H1 (cell line): ENCODE data around the gene FAR2.

ENCODE experiments used
- BRCA1 ChIP-seq: IDR thresholded peaks from 2 replicates; pipeline ENCODE4 v1.6.1; 2012; ENCODE audit warnings: low read depth, low read length, improper control_type of control experiment
- CBX5 ChIP-seq: fragments of 300-800, 300-1000 bp; sonication (generic); IDR thresholded peaks from 2 replicates; pipeline ENCODE4 v1.7.1; 2016; ENCODE audit warnings: antibody characterized with exemption, low read length, low read depth
- CTCF ChIP-seq, 3 experiments: IDR thresholded peaks; 1 replicate in 2 of 3; 2 replicates in 1 of 3; pipeline versions ENCODE4 v1.5.1 to v1.6.1; 2011; ENCODE audit warnings: low read length in 3 of 3, mild to moderate bottlenecking in 3 of 3, inconsistent platforms in 2 of 3, low read depth in 1 of 3, moderate library complexity in 1 of 3; ENCODE audit not compliant: insufficient read depth in 1 of 3; ENCODE audit errors: control extremely low read depth in 1 of 3
- KDM1A ChIP-seq: fragments of 200-600, 300-600 bp; sonication (generic); IDR thresholded peaks from 2 replicates; pipeline ENCODE4 v1.7.1; 2016; ENCODE audit warnings: mild to moderate bottlenecking, low read length, borderline replicate concordance
- MAFK ChIP-seq: IDR thresholded peaks from 2 replicates; pipeline ENCODE4 v1.6.1; 2012; ENCODE audit warnings: low read depth, mild to moderate bottlenecking, improper control_type of control experiment, low read length
- MAX ChIP-seq: IDR thresholded peaks from 2 replicates; pipeline ENCODE4 v1.6.1; 2012; ENCODE audit warnings: inconsistent platforms
- NANOG ChIP-seq: IDR thresholded peaks from 2 replicates; pipeline ENCODE4 v1.6.1; 2011; ENCODE audit warnings: low read length, low read depth, mild to moderate bottlenecking, inconsistent platforms; ENCODE audit not compliant: insufficient read depth, poor library complexity, severe bottlenecking
- RAD21 ChIP-seq, 2 experiments: IDR thresholded peaks in 1 of 2; conservative IDR thresholded peaks in 1 of 2; 2 replicates each; pipeline ENCODE4 v1.6.1; 2011; ENCODE audit warnings: low read depth in 2 of 2, low read length in 2 of 2, improper control_type of control experiment in 1 of 2, inconsistent platforms in 1 of 2, mild to moderate bottlenecking in 1 of 2, moderate library complexity in 1 of 2
- SP2 ChIP-seq: IDR thresholded peaks from 2 replicates; pipeline ENCODE4 v1.6.1; 2012; ENCODE audit warnings: mild to moderate bottlenecking, low read length, inconsistent platforms
- SP4 ChIP-seq: IDR thresholded peaks from 2 replicates; pipeline ENCODE4 v1.6.1; 2012; ENCODE audit warnings: low read length, inconsistent platforms
- YY1 ChIP-seq: IDR thresholded peaks from 2 replicates; pipeline ENCODE4 v1.6.1; 2011; ENCODE audit warnings: low read depth, mild to moderate bottlenecking, low read length

GRCh38 chr12:29167445-29167844 is 18.4 kb downstream of the FAR2 start:
- TF ChIP-seq CTCF (IDR thresholded peaks at IDR 0.05; ENCODE audit: control extremely low read depth in 1 of 3, insufficient read depth in 1 of 3, low read depth in 1 of 3, low read length in 3 of 3) = no peak
- no peak for TF ChIP-seq NANOG
- no peak for TF ChIP-seq SP2
- no peak for TF ChIP-seq RAD21 (IDR thresholded peaks at IDR 0.05 in 1 of 2, conservative IDR thresholded peaks at IDR 0.05 in 1 of 2; ENCODE audit: low read depth in 2 of 2, low read length in 2 of 2)
- TF ChIP-seq CBX5 = no peak
- TF ChIP-seq BRCA1 = no peak
- TF ChIP-seq SP4 = no peak
- TF ChIP-seq YY1 = no peak
- no peak for TF ChIP-seq MAFK
- no peak for TF ChIP-seq MAX
- TF ChIP-seq KDM1A = no peak
